Breast epithelium (tissue), 3 donors: Measurements from ENCODE around the gene RB1.

Experiments used
- CTCF ChIP-seq, 3 donors: fragments of 450-650 bp; IDR thresholded peaks; one replicate each; pipeline ENCODE4 v1.5.1; 2016 to 2017; ENCODE audit warnings: antibody characterized with exemption in 3 of 3, mild to moderate bottlenecking in 3 of 3, moderate library complexity in 3 of 3
- POLR2A ChIP-seq: fragments of 450-650 bp; IDR thresholded peaks from one replicate; pipeline ENCODE4 v1.6.1; 2016; ENCODE audit warnings: antibody characterized with exemption, mild to moderate bottlenecking, moderate library complexity

- TF ChIP-seq CTCF (IDR thresholded peaks at IDR 0.05), result no peak
- TF ChIP-seq POLR2A, result no peak
Measured at GRCh38 chr13:48526286-48526685, 222.7 kb downstream of the RB1 start.
